PFSK-1 (cell line): ENCODE results near the gene NELFCD.

ENCODE experiments used
- POLR2AphosphoS5 ChIP-seq: IDR thresholded peaks from 2 replicates; pipeline ENCODE4 v1.6.1; 2012; ENCODE audit warnings: low read depth, mild to moderate bottlenecking, control low read depth, low read length, moderate library complexity
- REST ChIP-seq, 2 experiments: IDR thresholded peaks; 2 replicates each; pipeline versions ENCODE4 v1.6.1 to v1.8.0; 2011 to 2012; ENCODE audit warnings: low read depth in 2 of 2, low read length in 2 of 2, control low read depth in 1 of 2, inconsistent platforms in 1 of 2, mild to moderate bottlenecking in 1 of 2, moderate library complexity in 1 of 2; ENCODE audit not compliant: insufficient read depth in 1 of 2
- SIN3A ChIP-seq: IDR thresholded peaks from 2 replicates; pipeline ENCODE4 v1.6.1; 2012; ENCODE audit warnings: mild to moderate bottlenecking, low read length, moderate library complexity, borderline replicate concordance; ENCODE audit not compliant: insufficient read depth
- TAF1 ChIP-seq: IDR thresholded peaks from 2 replicates; pipeline ENCODE4 v1.6.1; 2012; ENCODE audit warnings: low read length, control low read depth, borderline replicate concordance; ENCODE audit not compliant: insufficient read depth

GRCh38 chr20:58971429-58971828, 9.6 kb upstream of the NELFCD start:
- TF ChIP-seq REST (IDR thresholded peaks at IDR 0.05; ENCODE audit: insufficient read depth in 1 of 2, low read depth in 2 of 2, low read length in 2 of 2): no peak
- TF ChIP-seq POLR2AphosphoS5: no peak
- no peak for TF ChIP-seq TAF1
- TF ChIP-seq SIN3A: no peak
